ENCODE data around the gene RNF181. TPM values are rescaled to one million over a fixed set of nuclear protein-coding genes. Genes with fewer than 3 reads are reported as not detected.

RNF181 gene
- total and polyA plus RNA-seq, 2 of the 13 experiments (the other 11 are each of a cell fraction or from before 2014, with no cell fraction given): 224 to 578 TPM

DNA sequence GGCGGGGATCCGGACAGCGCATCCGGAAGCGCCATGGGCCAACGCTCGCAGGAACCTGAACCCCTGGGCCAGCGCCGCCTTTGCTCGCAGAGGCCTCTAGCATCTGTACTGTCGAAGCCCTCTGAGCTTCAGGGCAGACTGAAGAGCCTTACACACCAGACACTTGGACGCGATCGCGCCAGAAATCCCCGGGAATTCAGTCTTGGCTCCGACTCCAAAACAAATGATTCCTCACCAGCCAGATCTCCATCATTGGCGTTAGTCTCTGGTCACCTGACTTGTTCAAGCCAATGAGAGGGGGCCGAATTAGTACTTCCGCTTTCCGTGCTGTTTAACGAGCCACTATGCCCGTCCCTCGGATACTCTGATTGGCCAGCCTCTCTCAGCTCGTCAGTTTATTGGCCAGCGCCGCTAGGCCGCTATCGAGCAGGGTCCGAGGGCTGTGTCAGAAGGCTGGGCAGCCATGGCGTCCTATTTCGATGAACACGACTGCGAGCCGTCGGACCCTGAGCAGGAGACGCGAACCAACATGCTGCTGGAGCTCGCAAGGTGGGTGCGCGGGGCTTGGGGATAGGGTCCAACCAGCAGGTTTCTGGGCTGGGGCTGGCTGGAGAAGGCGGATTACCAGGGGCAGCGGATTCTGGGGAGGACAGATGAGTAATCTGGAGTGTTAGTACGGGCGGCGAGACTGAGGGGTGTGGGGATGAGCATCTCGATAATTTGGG lies at the start of gene RNF181 (continued):
- TF ChIP-seq, protein P1, sequence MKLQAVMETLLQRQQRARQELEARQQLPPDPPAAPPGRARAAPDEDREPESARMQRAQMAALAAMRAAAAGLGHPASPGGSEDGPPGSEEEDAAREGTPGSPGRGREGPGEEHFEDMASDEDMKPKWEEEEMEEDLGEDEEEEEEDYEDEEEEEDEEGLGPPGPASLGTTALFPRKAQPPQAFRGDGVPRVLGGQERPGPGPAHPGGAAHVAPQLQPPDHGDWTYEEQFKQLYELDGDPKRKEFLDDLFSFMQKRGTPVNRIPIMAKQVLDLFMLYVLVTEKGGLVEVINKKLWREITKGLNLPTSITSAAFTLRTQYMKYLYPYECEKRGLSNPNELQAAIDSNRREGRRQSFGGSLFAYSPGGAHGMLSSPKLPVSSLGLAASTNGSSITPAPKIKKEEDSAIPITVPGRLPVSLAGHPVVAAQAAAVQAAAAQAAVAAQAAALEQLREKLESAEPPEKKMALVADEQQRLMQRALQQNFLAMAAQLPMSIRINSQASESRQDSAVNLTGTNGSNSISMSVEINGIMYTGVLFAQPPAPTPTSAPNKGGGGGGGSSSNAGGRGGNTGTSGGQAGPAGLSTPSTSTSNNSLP (IDR thresholded peaks at IDR 0.05; ENCODE audit: low read depth, low read length): 0 out of 2 replicates have a peak, but pooled peaks have one; percentile 4
- TF ChIP-seq KDM2A (CRISPR knock-in tag; IDR thresholded peaks at IDR 0.05; ENCODE audit: borderline replicate concordance, low read depth): peak; percentile 99
- no peak for TF ChIP-seq ZBTB1 (CRISPR knock-in tag; IDR thresholded peaks at IDR 0.05; ENCODE audit: borderline replicate concordance)
- no peak for TF ChIP-seq MAF1 (CRISPR knock-in tag; IDR thresholded peaks at IDR 0.05; ENCODE audit: borderline replicate concordance)
- TF ChIP-seq NFYC (CRISPR knock-in tag; IDR thresholded peaks at IDR 0.05): peak; percentile 98
- 0 out of 2 replicates have a peak, but pooled peaks have one; percentile 51 for TF ChIP-seq TP53 (CRISPR knock-in tag; conservative IDR thresholded peaks at IDR 0.05)
- no peak for TF ChIP-seq SUZ12 (IDR thresholded peaks at IDR 0.05; ENCODE audit: low read depth, low read length)
- TF ChIP-seq ZSCAN22 (CRISPR knock-in tag; IDR thresholded peaks at IDR 0.05): no peak; the same call in 1 of the 2 replicates
- 0 out of 2 replicates have a peak, but pooled peaks have one; percentile 23 for TF ChIP-seq ZNF746 (CRISPR knock-in tag; IDR thresholded peaks at IDR 0.05)
- TF ChIP-seq, protein P2, sequence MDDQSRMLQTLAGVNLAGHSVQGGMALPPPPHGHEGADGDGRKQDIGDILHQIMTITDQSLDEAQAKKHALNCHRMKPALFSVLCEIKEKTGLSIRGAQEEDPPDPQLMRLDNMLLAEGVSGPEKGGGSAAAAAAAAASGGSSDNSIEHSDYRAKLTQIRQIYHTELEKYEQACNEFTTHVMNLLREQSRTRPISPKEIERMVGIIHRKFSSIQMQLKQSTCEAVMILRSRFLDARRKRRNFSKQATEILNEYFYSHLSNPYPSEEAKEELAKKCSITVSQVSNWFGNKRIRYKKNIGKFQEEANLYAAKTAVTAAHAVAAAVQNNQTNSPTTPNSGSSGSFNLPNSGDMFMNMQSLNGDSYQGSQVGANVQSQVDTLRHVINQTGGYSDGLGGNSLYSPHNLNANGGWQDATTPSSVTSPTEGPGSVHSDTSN (CRISPR knock-in tag; IDR thresholded peaks at IDR 0.05; ENCODE audit: borderline replicate concordance): no peak
- TF ChIP-seq AKAP8 (CRISPR knock-in tag; IDR thresholded peaks at IDR 0.05): no peak
- no peak for TF ChIP-seq ZEB1 (IDR thresholded peaks at IDR 0.05; ENCODE audit: insufficient replicate concordance, low read depth)
- no peak for TF ChIP-seq ADNP (CRISPR knock-in tag; IDR thresholded peaks at IDR 0.05)
- 0 out of 2 replicates have a peak, but pooled peaks have one; percentile 10 for TF ChIP-seq ZNF124 (CRISPR knock-in tag; IDR thresholded peaks at IDR 0.05)
- TF ChIP-seq ZNF660 (CRISPR knock-in tag; IDR thresholded peaks at IDR 0.05; ENCODE audit: borderline replicate concordance, low read depth): no peak
- peak; percentile 76; the same call in 1 of the 2 replicates for TF ChIP-seq CAMTA2 (CRISPR knock-in tag; IDR thresholded peaks at IDR 0.05; ENCODE audit: borderline replicate concordance)
- TF ChIP-seq, protein P3, sequence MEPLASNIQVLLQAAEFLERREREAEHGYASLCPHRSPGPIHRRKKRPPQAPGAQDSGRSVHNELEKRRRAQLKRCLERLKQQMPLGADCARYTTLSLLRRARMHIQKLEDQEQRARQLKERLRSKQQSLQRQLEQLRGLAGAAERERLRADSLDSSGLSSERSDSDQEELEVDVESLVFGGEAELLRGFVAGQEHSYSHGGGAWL (CRISPR knock-in tag; IDR thresholded peaks at IDR 0.05): 0 out of 2 replicates have a peak, but pooled peaks have one; percentile 36
- TF ChIP-seq RNF219 (CRISPR knock-in tag; IDR thresholded peaks at IDR 0.05): 0 out of 2 replicates have a peak, but pooled peaks have one; percentile 50
- no peak; the same call in 1 of the 2 replicates for TF ChIP-seq ZNF572 (CRISPR knock-in tag; IDR thresholded peaks at IDR 0.05)
